HL-60 (cell line): ENCODE measurements around the gene BRF1.

Experiments
- DNase-seq, 2 experiments: peaks; one replicate each; pipeline ENCODE4 v3.0.0-alpha.2; 2010 to 2020; ENCODE audit warnings: low read depth in 1 of 2, low spot score in 1 of 2
- H3K27ac ChIP-seq: fragments of 250-450 bp; sonication (Bioruptor Pico); replicated peaks from 2 replicates; pipeline ENCODE4 v1.5.1; 2020; ENCODE audit warnings: mild to moderate bottlenecking, moderate library complexity
- H3K27me3 ChIP-seq: fragments of 250-450 bp; sonication (Bioruptor Pico); 2 replicates; pipeline ENCODE4 v1.5.1; 2021; ENCODE audit warnings: mild to moderate bottlenecking, moderate library complexity; ENCODE audit not compliant: insufficient read depth, poor library complexity, severe bottlenecking
- H3K4me3 ChIP-seq: replicated peaks from 2 replicates; pipeline ENCODE4 v1.5.1; 2011; ENCODE audit warnings: mild to moderate bottlenecking, control low read depth, low read length; ENCODE audit not compliant: insufficient read depth
- GABPA ChIP-seq: IDR thresholded peaks from 2 replicates; pipeline ENCODE4 v1.6.1; 2012; ENCODE audit warnings: low read depth
- POLR2AphosphoS5 ChIP-seq: IDR thresholded peaks from 2 replicates; pipeline ENCODE4 v1.6.1; 2012; ENCODE audit warnings: low read depth
- REST ChIP-seq: IDR thresholded peaks from 2 replicates; pipeline ENCODE4 v1.6.1; 2012; ENCODE audit warnings: low read depth; ENCODE audit not compliant: insufficient replicate concordance
- SPI1 ChIP-seq: IDR thresholded peaks from 2 replicates; pipeline ENCODE4 v1.6.1; 2012; ENCODE audit warnings: low read depth, mild to moderate bottlenecking, borderline replicate concordance
- TF ChIP-seq, protein P1 (sequence below): IDR thresholded peaks from one replicate; pipeline ENCODE4 v1.5.1; 2011; ENCODE audit warnings: low read length, control low read depth, inconsistent platforms; ENCODE audit not compliant: insufficient read depth

The BRF1 gene

GRCh38 chr14:105323663-105324062 lies 22.9 kb upstream of the BRF1 start:
- Histone ChIP-seq H3K27me3 (no peaks in the 10 kb centered on the region), H3K4me3 (no peak overlapping the region), H3K27ac (no peak overlapping the region)
- DNase-seq, result no peak
- TF ChIP-seq, protein P1, sequence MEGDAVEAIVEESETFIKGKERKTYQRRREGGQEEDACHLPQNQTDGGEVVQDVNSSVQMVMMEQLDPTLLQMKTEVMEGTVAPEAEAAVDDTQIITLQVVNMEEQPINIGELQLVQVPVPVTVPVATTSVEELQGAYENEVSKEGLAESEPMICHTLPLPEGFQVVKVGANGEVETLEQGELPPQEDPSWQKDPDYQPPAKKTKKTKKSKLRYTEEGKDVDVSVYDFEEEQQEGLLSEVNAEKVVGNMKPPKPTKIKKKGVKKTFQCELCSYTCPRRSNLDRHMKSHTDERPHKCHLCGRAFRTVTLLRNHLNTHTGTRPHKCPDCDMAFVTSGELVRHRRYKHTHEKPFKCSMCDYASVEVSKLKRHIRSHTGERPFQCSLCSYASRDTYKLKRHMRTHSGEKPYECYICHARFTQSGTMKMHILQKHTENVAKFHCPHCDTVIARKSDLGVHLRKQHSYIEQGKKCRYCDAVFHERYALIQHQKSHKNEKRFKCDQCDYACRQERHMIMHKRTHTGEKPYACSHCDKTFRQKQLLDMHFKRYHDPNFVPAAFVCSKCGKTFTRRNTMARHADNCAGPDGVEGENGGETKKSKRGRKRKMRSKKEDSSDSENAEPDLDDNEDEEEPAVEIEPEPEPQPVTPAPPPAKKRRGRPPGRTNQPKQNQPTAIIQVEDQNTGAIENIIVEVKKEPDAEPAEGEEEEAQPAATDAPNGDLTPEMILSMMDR, result no peak
- TF ChIP-seq REST (no peak), POLR2AphosphoS5 (no peak)

GRCh38 chr14:105322791-105323556 lies 22.2 kb upstream of the BRF1 start:
- no peak for DNase-seq
- TF ChIP-seq GABPA (no peak), REST (no peak), SPI1 (no peak), POLR2AphosphoS5 (no peak)
- TF ChIP-seq, protein P1, result no peak
- no peak overlapping the region for H3K4me3 ChIP-seq
- no peak overlapping the region for H3K27ac ChIP-seq
- H3K27me3 ChIP-seq, result no peaks in the 10 kb centered on the region

GRCh38 chr14:105317546-105317945 lies 16.7 kb upstream of the BRF1 start:
- no peaks in the 10 kb centered on the region for H3K27me3 ChIP-seq
- H3K4me3 ChIP-seq, result no peak overlapping the region
- TF ChIP-seq POLR2AphosphoS5, result no peak
- TF ChIP-seq GABPA, result no peak
- no peak for TF ChIP-seq SPI1
- no peak for TF ChIP-seq REST
- TF ChIP-seq, protein P1, result no peak
- no peak overlapping the region for H3K27ac ChIP-seq
- no peak for DNase-seq
